ENCODE measurements around the gene ADA.
A peak's percentile ranks its signal among the peaks of the same experiment; 100 is the strongest.
"Not testable (repeated sequence)": the region's sequence is repeated elsewhere in the genome, so short reads cannot be mapped to it uniquely, and the experiment has no call there.

ADA gene

DNA sequence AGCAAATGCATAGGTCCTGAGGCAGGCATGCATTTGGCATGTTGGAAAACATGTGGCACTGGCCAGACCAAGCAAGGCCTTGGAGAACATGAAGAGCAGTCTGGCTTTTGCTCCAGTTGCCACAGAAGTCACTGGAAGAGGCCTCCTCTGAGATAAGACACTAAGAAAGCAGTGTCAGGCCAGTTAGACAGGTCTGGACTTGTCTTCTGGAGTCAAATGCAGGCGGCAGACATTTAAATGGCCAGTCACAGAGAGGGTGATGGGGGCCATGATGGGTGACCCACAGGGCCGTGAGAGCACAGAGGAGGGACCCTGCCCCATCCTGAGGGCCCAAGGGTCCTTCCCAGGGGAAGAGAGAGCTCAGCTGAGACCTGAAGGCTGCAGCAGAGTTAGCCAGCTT, 26.7 kb upstream of the ADA start:
- no peak for DNase-seq (ENCODE audit: low read depth)
- H3K4me3 ChIP-seq (ENCODE audit: low read depth, low read length) = no peak overlapping the region
- TF ChIP-seq, protein P1, sequence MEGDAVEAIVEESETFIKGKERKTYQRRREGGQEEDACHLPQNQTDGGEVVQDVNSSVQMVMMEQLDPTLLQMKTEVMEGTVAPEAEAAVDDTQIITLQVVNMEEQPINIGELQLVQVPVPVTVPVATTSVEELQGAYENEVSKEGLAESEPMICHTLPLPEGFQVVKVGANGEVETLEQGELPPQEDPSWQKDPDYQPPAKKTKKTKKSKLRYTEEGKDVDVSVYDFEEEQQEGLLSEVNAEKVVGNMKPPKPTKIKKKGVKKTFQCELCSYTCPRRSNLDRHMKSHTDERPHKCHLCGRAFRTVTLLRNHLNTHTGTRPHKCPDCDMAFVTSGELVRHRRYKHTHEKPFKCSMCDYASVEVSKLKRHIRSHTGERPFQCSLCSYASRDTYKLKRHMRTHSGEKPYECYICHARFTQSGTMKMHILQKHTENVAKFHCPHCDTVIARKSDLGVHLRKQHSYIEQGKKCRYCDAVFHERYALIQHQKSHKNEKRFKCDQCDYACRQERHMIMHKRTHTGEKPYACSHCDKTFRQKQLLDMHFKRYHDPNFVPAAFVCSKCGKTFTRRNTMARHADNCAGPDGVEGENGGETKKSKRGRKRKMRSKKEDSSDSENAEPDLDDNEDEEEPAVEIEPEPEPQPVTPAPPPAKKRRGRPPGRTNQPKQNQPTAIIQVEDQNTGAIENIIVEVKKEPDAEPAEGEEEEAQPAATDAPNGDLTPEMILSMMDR (IDR thresholded peaks at IDR 0.05; ENCODE audit: insufficient read depth, low read depth, low read length, missing control alignments) = no peak

DNA sequence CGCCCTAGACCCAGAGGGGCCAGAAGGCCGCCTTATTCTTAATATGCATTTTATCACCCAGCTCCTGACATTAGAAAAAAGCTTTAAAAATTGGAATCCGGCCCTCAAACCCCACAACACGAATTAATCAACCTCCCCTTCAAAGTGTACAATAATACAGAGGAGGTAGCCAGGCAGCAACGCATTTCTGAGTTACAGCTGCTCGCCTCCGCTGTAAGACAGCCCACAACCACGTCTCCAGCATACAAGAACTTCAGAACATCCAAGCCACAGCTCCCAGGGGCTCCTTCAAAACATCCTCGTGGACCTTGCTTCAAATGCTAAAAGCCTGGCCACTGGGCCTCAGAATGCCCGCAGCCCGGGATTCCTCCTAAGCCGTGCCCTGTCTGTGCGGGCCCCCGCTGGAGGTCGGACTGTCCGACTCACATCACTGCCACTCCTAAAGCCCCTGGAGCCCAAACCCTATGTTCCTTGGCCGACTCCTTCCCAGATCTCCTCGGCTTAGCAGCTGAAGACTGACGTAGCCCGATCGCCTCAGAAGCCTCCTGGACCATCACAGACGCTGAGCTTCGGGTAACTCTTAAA, 20.9 kb upstream of the ADA start:
- H3K4me3 ChIP-seq (ENCODE audit: low read depth, low read length); DNase-seq (ENCODE audit: low read depth): not testable (repeated sequence)

DNA sequence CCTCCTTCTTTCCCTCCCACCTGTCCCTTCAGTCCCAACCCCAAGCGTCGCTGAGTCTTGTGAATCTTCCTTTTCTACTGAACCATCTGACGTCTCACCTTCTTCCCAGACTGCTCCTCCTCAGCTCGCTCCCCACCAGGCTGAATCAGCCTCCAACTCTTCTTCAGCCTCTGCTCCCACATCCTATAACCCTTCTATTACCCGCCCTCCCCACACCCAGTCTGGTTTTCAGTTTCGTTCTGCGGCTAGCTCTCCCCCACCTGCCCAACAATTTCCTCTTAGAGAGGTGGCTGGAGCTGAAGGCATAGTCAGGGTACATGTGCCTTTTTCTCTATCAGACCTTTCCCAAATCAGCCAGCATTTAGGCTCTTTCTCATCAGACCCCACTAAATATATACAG, 20.0 kb upstream of the ADA start:
- peak overlapping the region; percentile 31 for H3K4me3 ChIP-seq (ENCODE audit: low read depth, low read length)
- peak; percentile 78 for DNase-seq (ENCODE audit: low read depth)

DNA sequence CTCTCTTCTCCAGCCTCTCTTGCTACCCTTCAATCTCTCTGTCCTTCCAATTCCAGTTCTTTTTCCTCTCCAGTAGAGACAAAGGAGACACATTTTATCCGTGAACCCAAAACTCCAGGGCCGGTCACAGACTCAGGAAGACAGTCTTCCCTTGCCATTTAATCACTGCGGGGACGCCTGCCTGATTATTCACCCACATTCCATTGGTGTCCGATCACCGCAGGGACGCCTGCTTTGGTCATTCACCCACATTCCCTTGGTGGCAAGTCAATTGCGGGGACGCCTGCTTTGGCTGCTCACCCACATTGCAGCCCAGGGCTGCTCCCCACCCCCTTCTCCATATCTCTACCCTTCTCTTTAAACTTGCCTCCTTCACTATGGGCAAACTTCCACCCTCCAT, 19.4 kb upstream of the ADA start:
- not testable (repeated sequence) for H3K4me3 ChIP-seq (ENCODE audit: low read depth, low read length); DNase-seq (ENCODE audit: low read depth)

DNA sequence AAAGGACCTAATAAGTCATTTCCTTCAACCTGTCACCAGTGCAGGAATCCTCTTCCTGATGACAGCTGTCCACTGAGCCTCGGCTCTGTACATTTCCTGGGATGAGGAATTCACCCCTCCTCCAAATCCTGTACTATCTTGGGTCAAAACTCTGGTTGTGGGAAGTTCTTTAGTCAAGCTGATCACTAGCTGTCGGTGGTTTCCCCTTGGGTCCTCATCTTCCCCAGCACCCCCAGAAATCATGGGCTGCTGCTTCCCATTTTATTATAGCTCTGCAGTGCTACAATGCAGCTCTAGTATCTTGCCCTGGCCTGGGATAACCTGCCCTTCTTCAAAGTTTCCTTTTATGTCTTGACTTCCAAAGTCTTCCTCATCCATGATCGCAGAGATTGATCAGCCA, 14.6 kb upstream of the ADA start:
- H3K4me3 ChIP-seq (ENCODE audit: low read depth, low read length) = no peak overlapping the region
- no peak for DNase-seq (ENCODE audit: low read depth)
- TF ChIP-seq, protein P1 (IDR thresholded peaks at IDR 0.05; ENCODE audit: insufficient read depth, low read depth, low read length, missing control alignments) = no peak

DNA sequence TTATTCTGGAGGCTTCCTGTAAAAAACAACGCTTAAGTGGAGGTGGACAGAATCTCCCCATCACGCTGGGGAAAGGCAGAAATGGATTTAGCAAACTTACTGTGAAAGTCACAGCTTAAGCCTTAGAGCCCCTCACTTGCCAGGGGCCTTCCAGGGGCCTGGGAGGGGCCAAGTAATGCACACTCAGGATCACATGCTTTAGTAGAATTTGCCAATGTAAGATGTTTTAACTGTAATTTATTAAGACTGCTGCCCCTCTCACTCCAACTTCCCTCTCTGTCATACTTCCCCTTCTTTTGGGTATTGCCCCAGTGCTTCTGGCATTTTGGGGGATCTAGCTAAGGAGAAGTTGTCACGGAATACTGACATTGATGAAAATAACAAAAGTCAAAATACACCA, 12.6 kb upstream of the ADA start:
- H3K4me3 ChIP-seq (ENCODE audit: low read depth, low read length) = no peak overlapping the region
- DNase-seq (ENCODE audit: low read depth) = no peak
- TF ChIP-seq, protein P1 (IDR thresholded peaks at IDR 0.05; ENCODE audit: insufficient read depth, low read depth, low read length, missing control alignments) = no peak

DNA sequence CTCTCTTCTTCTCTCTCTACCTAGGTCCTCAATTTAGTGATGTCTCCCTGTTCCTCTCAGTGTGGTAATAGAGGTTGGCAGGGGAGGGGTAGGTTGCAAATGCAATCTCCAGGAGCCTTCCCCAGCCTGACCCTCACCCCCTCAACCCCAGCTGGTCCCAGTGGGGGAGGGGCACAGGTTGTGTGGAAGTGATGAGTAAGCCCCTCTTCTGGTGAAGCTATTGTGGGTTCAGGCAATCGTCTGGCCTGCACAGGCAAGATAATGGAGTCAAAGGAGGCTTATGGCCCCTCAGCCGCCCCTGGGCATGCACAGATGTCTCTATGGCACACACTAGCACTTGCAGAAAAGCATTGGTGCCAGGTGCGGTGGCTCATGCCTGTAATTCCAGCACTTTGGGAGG, 10.8 kb upstream of the ADA start:
- no peak for DNase-seq (ENCODE audit: low read depth)
- TF ChIP-seq, protein P1 (IDR thresholded peaks at IDR 0.05; ENCODE audit: insufficient read depth, low read depth, low read length, missing control alignments) = no peak
- no peak overlapping the region for H3K4me3 ChIP-seq (ENCODE audit: low read depth, low read length)

DNA sequence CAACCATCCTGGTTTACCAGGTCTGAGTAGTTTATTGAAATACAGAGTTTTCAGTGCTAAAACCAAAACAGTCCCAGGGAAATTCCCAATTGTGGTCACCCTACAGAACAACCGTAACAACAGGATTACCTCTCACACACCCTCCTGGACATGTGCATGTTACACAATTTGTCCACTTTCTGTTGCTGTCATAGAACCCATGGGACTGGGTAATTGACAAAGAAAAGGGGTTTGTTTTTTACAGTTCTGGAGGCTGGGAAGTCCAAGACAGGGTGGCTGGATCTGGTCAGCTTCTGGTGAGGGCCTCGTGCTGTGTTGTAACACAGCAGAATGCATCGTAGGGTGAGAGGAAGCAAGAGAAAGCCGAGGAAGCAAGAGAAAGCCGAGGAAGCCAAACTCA, 9.1 kb upstream of the ADA start:
- H3K4me3 ChIP-seq (ENCODE audit: low read depth, low read length) = no peak overlapping the region
- TF ChIP-seq, protein P1 (IDR thresholded peaks at IDR 0.05; ENCODE audit: insufficient read depth, low read depth, low read length, missing control alignments) = no peak
- peak; percentile 49 for DNase-seq (ENCODE audit: low read depth)

DNA sequence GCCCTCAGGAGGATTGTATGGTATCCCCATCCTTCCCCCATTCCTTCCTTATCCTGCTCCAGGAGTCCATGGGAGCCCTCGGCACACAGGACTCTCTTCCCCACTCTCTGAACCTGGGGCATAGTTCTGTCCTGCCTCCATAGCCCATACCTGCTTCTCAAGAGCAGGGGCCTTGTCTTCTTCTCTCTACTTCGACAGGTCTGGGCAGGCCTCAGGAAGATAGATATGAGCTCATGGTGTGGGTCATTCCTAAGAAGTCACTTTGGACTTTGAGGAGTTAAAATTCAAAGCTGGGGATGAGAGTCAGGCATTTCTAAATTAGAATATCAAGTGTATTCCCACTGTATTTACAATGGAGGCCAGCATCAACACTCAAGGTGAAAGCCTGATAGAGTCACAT, 8.4 kb upstream of the ADA start:
- DNase-seq (ENCODE audit: low read depth) = no peak
- H3K4me3 ChIP-seq (ENCODE audit: low read depth, low read length) = no peak overlapping the region
- TF ChIP-seq, protein P1 (IDR thresholded peaks at IDR 0.05; ENCODE audit: insufficient read depth, low read depth, low read length, missing control alignments) = no peak

Measured in GM12865 (cell line).